Activated CD4-positive, alpha-beta T cell treated with anti-CD3 and anti-CD28 coated beads for 36 hours (primary cell): Measurements from ENCODE around the gene STON2. TPM values are rescaled to one million over a fixed set of nuclear protein-coding genes. Genes with fewer than 3 reads are reported as not detected.

ENCODE experiments used
- ATAC-seq: fragments of 200-7000 bp; cut with Tn5 transposase; one replicate; pipeline ENCODE4 v1.10.0; 2021; ENCODE audit warnings: mild to moderate bottlenecking, moderate library complexity
- CTCF ChIA-PET: fragments of 350-600 bp; sonication (Branson Sonifier 250); formaldehyde crosslinking; loops from one replicate; lab custom pipeline; 2021; ENCODE audit warnings: antibody characterized with exemption; lab: Charles Lee
- POLR2A ChIA-PET: fragments of 350-600 bp; sonication (Branson Sonifier 250); formaldehyde crosslinking; loops from one replicate; lab custom pipeline; 2021; ENCODE audit warnings: antibody characterized with exemption, inconsistent platforms; lab: Charles Lee
- DNase-seq: peaks from one replicate; pipeline ENCODE4 v3.0.0-alpha.2; 2020
- H3K27ac Mint-ChIP-seq: one replicate; pipeline ENCODE4 v1.8.0; 2021; ENCODE audit warnings: mixed read lengths
- H3K27me3 Mint-ChIP-seq: one replicate; pipeline ENCODE4 v1.8.0; 2021; ENCODE audit warnings: mixed read lengths
- H3K36me3 Mint-ChIP-seq: one replicate; pipeline ENCODE4 v1.8.0; 2021; ENCODE audit warnings: low read depth, mixed read lengths
- H3K4me1 Mint-ChIP-seq: one replicate; pipeline ENCODE4 v1.8.0; 2021; ENCODE audit warnings: mixed read lengths
- H3K4me3 Mint-ChIP-seq: one replicate; pipeline ENCODE4 v1.8.0; 2021; ENCODE audit warnings: mild to moderate bottlenecking, moderate library complexity, mixed read lengths
- H3K9me3 Mint-ChIP-seq: one replicate; pipeline ENCODE4 v1.8.0; 2021; ENCODE audit warnings: low read depth, mixed read lengths
- intact Hi-C, 2 experiments: fragments of 100-400 bp; cut with DNase I in 1 of 2; cut with micrococcal nuclease in 1 of 2; formaldehyde crosslinking; loops; one replicate each; pipeline versions ENCODE4 v1.14.2 to v1.15.1; 2022 to 2024; cut with DNase I, micrococcal nuclease
- total RNA-seq, 2 experiments: library from RNA; stranded (reverse); gene quantifications; one replicate each; pipeline ENCODE4 v1.2.3, GENCODE V29; 2021

The STON2 gene
- total RNA-seq, 2 experiments from 2014 or later = 0.05 to 0.19 TPM

- ATAC-seq = no peak
- intact Hi-C loops = no loop called here
- Mint-ChIP-seq H3K27me3 (peaks cover 6% of the 10 kb centered on the region), H3K4me3 (no peak overlapping the region), H3K4me1 (no peaks in the 10 kb centered on the region), H3K36me3 (no peaks in the 10 kb centered on the region), H3K9me3 (no peaks in the 10 kb centered on the region), H3K27ac (no peak overlapping the region)
- no peak for DNase-seq
- ChIA-PET CTCF (no interaction called here), POLR2A (no interaction called here)
These were observed 28.3 kb downstream of the STON2 start for GRCh38 chr14:81371802-81372201.

- Mint-ChIP-seq H3K36me3 (no peaks in the 10 kb centered on the region), H3K27ac (no peak overlapping the region), H3K9me3 (no peaks in the 10 kb centered on the region), H3K4me1 (no peaks in the 10 kb centered on the region), H3K27me3 (peaks cover 4% of the 10 kb centered on the region), H3K4me3 (no peak overlapping the region)
- intact Hi-C loops = no loop called here
- CTCF ChIA-PET = interaction anchor here (1.3 kb wide), 2 partner anchors 96 to 99 kb away, joined by 3 to 6 read pairs; no protein-coding TSS in a partner anchor
- POLR2A ChIA-PET = no interaction called here
- ATAC-seq (no peak), DNase-seq (no peak)
These were observed 32.6 kb downstream of the STON2 start for GRCh38 chr14:81367563-81367962.

- intact Hi-C loops = no loop called here
- ChIA-PET CTCF (interaction anchor here (1.3 kb wide), 2 partner anchors 96 to 99 kb away, joined by 3 to 6 read pairs; no protein-coding TSS in a partner anchor), POLR2A (no interaction called here)
- H3K36me3 Mint-ChIP-seq = no peaks in the 10 kb centered on the region
- ATAC-seq = no peak
- H3K4me1 Mint-ChIP-seq = no peaks in the 10 kb centered on the region
- H3K9me3 Mint-ChIP-seq = no peaks in the 10 kb centered on the region
- no peak overlapping the region for H3K27ac Mint-ChIP-seq
- no peak overlapping the region for H3K4me3 Mint-ChIP-seq
- H3K27me3 Mint-ChIP-seq = peaks cover 4% of the 10 kb centered on the region
- DNase-seq = no peak
These were observed 33.2 kb downstream of the STON2 start for GRCh38 chr14:81366884-81367283.

- H3K4me3 Mint-ChIP-seq = no peak overlapping the region
- no peaks in the 10 kb centered on the region for H3K9me3 Mint-ChIP-seq
- no peak overlapping the region for H3K27ac Mint-ChIP-seq
- H3K4me1 Mint-ChIP-seq = no peaks in the 10 kb centered on the region
- ChIA-PET CTCF (no interaction called here), POLR2A (no interaction called here)
- intact Hi-C loops = no loop called here
- peaks cover 4% of the 10 kb centered on the region for H3K27me3 Mint-ChIP-seq
- H3K36me3 Mint-ChIP-seq = no peaks in the 10 kb centered on the region
- ATAC-seq (no peak), DNase-seq (no peak)
These were observed 33.9 kb downstream of the STON2 start for GRCh38 chr14:81366214-81366613.

GRCh38 chr14:81363746-81364378 is 36.3 kb downstream of the STON2 start:
- no peaks in the 10 kb centered on the region for H3K4me1 Mint-ChIP-seq
- no peak overlapping the region for H3K4me3 Mint-ChIP-seq
- H3K36me3 Mint-ChIP-seq = no peaks in the 10 kb centered on the region
- DNase-seq (no peak), ATAC-seq (no peak)
- no peaks in the 10 kb centered on the region for H3K27me3 Mint-ChIP-seq
- no peaks in the 10 kb centered on the region for H3K9me3 Mint-ChIP-seq
- H3K27ac Mint-ChIP-seq = no peak overlapping the region
- ChIA-PET CTCF (no interaction called here), POLR2A (no interaction called here)
- intact Hi-C loops = no loop called here

GRCh38 chr14:81353691-81354323 is 46.3 kb downstream of the STON2 start:
- no peak for ATAC-seq
- CTCF ChIA-PET = no interaction called here

GRCh38 chr14:81352413-81352812 is 47.7 kb downstream of the STON2 start:
- ATAC-seq (no peak), DNase-seq (no peak)
- Mint-ChIP-seq H3K27me3 (peaks cover 4% of the 10 kb centered on the region), H3K27ac (no peak overlapping the region), H3K9me3 (peaks cover 9% of the 10 kb centered on the region), H3K4me1 (no peaks in the 10 kb centered on the region), H3K4me3 (no peak overlapping the region), H3K36me3 (no peaks in the 10 kb centered on the region)
- ChIA-PET CTCF (interaction anchor here (0.7 to 1.5 kb wide), 2 partner anchors 22 to 355 kb away, joined by 3 read pairs; no protein-coding TSS in a partner anchor), POLR2A (no interaction called here)
- intact Hi-C loops = no loop called here

More at GRCh38 chr14:81353691-81354323, 46.3 kb downstream of the STON2 start:
- H3K4me3 Mint-ChIP-seq = no peak overlapping the region
- DNase-seq = no peak
- no peak overlapping the region for H3K27ac Mint-ChIP-seq
- POLR2A ChIA-PET = no interaction called here
- peaks cover 4% of the 10 kb centered on the region for H3K27me3 Mint-ChIP-seq
- no peaks in the 10 kb centered on the region for H3K4me1 Mint-ChIP-seq
- intact Hi-C loops = no loop called here
- peaks cover 9% of the 10 kb centered on the region for H3K9me3 Mint-ChIP-seq
- H3K36me3 Mint-ChIP-seq = no peaks in the 10 kb centered on the region

- POLR2A ChIA-PET = no interaction called here
- Mint-ChIP-seq H3K4me3 (no peak overlapping the region), H3K27ac (no peak overlapping the region), H3K27me3 (peaks cover 4% of the 10 kb centered on the region), H3K36me3 (no peaks in the 10 kb centered on the region), H3K4me1 (no peaks in the 10 kb centered on the region), H3K9me3 (peaks cover 9% of the 10 kb centered on the region)
- CTCF ChIA-PET = interaction anchor here (0.8 to 1.5 kb wide), 2 partner anchors 20 to 354 kb away, joined by 3 read pairs; no protein-coding TSS in a partner anchor
- DNase-seq (no peak), ATAC-seq (no peak)
- intact Hi-C loops = no loop called here
These were observed 48.9 kb downstream of the STON2 start for GRCh38 chr14:81351205-81351604.

- Mint-ChIP-seq H3K9me3 (peaks cover 9% of the 10 kb centered on the region), H3K4me1 (no peaks in the 10 kb centered on the region), H3K36me3 (no peaks in the 10 kb centered on the region), H3K27me3 (peaks cover 5% of the 10 kb centered on the region), H3K27ac (no peak overlapping the region), H3K4me3 (no peak overlapping the region)
- intact Hi-C loops = no loop called here
- POLR2A ChIA-PET = no interaction called here
- DNase-seq = no peak
- ATAC-seq = no peak
- CTCF ChIA-PET = interaction anchor here (0.8 to 1.5 kb wide), 2 partner anchors 20 to 353 kb away, joined by 3 read pairs; no protein-coding TSS in a partner anchor
These were observed 49.6 kb downstream of the STON2 start for GRCh38 chr14:81350344-81351130.

GRCh38 chr14:81348061-81348460 is 52.1 kb downstream of the STON2 start:
- intact Hi-C loops = no loop called here
- POLR2A ChIA-PET = no interaction called here
- H3K4me1 Mint-ChIP-seq = no peaks in the 10 kb centered on the region
- no peak overlapping the region for H3K27ac Mint-ChIP-seq
- H3K9me3 Mint-ChIP-seq = no peaks in the 10 kb centered on the region
- DNase-seq = no peak
- no peaks in the 10 kb centered on the region for H3K36me3 Mint-ChIP-seq
- peaks cover 8% of the 10 kb centered on the region for H3K27me3 Mint-ChIP-seq
- no peak overlapping the region for H3K4me3 Mint-ChIP-seq
- ATAC-seq = no peak
- CTCF ChIA-PET = no interaction called here

GRCh38 chr14:81345781-81346180 is 54.3 kb downstream of the STON2 start:
- Mint-ChIP-seq H3K4me3 (no peak overlapping the region), H3K4me1 (no peaks in the 10 kb centered on the region), H3K27ac (no peak overlapping the region), H3K36me3 (no peaks in the 10 kb centered on the region), H3K9me3 (no peaks in the 10 kb centered on the region), H3K27me3 (peaks cover 7% of the 10 kb centered on the region)
- no peak for ATAC-seq
- no peak for DNase-seq
- POLR2A ChIA-PET = no interaction called here
- CTCF ChIA-PET = no interaction called here
- intact Hi-C loops = no loop called here
